HG02943 (cell line): ENCODE measurements around the gene GCSH.
"Not testable (repeated sequence)": the region's sequence is repeated elsewhere in the genome, so short reads cannot be mapped to it uniquely, and the experiment has no call there.

ENCODE experiments used
- ATAC-seq: cut with Tn5 transposase; IDR thresholded peaks from one replicate; pipeline ENCODE4 v1.9.1; 2021; ENCODE audit warnings: mild to moderate bottlenecking, low read depth, moderate library complexity; ENCODE audit not compliant: unreplicated experiment

Gene GCSH

GRCh38 chr16:81095953-81096714, at the start of gene GCSH:
Gene GCSH (minus strand): TSS chr16:81096395. CDS start chr16:81096278, 117 bp downstream.
- peak; percentile 98 for ATAC-seq

DNA sequence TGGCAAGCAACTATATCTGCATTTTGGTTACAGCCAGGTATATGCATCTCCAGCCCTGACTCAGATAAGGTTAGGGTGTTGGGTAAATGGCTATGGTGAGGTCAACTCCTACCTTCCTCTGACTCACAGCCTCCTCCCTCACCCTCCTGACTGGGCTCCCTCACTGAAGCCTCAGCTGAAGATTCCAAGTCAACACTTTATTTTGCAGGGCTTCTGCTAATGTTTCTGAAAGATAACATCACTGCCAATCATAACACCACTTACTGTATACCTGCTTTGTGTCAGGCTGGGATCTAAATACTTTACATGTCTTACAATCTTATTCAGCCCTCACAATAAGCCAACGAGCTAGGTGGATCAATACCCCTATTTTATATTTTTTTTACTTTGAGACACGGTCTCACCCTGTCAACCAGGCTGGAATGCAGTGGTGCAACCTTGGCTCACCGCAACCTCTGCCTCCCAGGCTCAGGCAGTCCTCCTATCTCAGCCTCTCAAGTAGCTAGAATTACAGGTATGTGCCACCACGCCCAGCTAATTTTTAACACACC, 47.8 kb upstream of the GCSH start:
- ATAC-seq: no peak

GRCh38 chr16:81142864-81143263, 46.7 kb upstream of the GCSH start:
- no peak for ATAC-seq

GRCh38 chr16:81140930-81141780, 45.0 kb upstream of the GCSH start:
- no peak for ATAC-seq

DNA sequence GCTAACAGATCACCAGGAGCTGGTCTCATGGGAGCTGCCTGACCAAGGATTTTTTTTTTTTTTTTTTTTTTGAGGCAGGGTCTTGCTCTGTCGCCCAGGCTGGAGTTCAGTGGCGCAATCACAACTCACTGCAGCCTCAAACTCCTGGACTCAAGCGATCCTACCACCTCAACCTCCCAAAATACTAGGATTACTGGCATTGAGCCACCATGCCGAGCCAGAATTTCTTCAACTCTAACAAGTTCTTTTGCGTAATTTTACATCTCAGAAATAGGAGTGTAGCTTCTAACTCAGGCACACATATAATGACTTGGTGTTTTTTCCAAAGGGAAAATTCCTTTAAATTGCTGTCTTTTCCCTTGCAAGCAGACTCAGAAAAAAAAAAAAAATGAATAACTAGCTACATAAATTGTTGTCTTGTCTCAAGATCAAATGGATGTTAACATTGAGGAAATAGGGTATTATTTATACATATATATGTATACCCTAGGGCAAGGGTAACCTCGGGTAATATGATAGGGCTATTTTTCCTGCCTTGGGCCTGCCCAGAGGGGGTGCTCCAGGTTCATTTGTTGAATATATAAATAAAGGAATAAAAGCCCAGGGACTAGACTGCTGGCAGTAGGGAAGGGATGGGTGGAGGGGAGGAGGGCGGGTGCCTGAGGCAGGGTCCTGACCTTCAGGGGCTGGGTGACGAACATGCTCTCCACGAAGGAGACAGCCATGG, 42.8 kb upstream of the GCSH start:
- no peak for ATAC-seq

DNA sequence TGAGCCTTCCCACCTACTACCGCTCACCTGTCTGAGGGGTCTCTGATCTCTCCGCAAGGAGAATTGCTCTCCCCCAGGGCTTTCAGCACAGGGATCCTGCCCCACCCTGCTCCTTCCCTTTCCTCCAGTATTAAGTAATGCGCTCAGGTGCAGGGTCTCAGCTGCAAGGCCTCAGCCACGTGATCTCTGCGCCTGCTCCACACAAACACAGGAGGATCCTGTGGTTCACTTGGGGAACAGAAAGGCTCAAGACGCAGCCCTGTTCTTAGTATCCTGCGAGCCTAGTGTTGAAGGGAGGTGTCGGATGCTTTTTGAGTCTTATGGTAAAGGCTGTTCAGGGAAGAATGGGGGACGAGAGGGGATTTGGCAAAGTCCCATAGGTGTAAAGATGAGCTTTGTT, 41.6 kb upstream of the GCSH start:
- ATAC-seq: no peak

- no peak for ATAC-seq
Measured at GRCh38 chr16:81136390-81137335, 40.5 kb upstream of the GCSH start.

- no peak for ATAC-seq
Measured at GRCh38 chr16:81130126-81130525, 33.9 kb upstream of the GCSH start.

GRCh38 chr16:81128726-81129524, 32.7 kb upstream of the GCSH start:
- no peak for ATAC-seq

- no peak for ATAC-seq
Measured at GRCh38 chr16:81127051-81127450, 30.9 kb upstream of the GCSH start.

DNA sequence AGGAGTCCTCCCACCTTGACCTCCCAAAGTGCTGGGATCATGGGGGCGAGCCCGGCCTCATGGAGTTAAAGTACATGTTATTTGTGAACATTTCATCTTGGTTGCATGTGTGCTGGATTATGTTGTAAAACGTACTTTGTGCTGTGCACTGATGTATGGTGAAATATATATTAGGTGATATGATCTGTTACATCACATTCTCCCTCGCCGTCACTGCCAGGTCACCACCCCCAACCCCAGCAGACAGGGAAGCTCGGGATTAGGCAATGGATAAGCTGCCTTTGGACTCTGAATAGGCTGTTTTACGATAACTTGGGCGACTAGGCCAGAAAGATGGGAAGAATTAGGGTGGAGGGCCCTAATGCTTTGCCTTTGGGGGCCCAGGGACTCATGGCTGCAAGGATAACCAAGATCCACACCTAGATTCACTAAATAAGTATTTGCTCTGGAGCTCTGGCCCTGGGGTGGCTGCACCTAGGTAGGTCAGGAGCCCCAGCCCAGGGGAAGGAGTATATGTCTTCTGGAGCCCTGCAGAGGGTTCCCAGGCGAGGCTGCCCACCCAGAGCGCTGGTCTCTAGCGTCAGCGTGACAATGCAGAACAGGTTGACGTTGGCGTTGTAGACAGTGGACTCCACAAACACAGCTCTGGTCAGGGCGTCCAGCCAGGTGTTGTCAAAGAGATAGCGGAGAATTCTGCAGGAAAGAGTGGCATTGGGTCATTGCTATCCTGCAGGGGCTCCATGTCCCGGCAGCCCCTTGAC, 27.1 kb upstream of the GCSH start:
- no peak for ATAC-seq

GRCh38 chr16:81121474-81121990, 25.3 kb upstream of the GCSH start:
- no peak for ATAC-seq

GRCh38 chr16:81117436-81117835, 21.2 kb upstream of the GCSH start:
- ATAC-seq: no peak

DNA sequence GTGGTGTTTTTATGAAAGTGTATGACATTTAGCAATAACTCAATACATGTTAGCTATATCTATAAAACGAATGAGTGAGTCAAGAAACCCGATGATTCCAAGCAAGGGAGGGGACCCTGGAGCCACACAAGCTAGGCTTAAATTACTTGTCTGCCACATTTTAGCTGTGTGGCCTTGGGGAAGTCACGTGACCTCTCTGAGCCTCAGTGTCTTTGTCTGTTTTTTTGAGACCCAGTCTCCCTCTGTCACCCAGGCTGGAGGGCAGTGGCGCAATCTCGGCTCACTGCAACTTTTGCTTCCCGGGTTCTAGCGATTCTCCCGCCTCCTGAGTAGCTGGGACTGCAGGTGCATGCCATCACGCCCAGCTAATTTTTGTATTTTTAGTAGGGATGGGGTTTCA, 20.1 kb upstream of the GCSH start:
- no peak for ATAC-seq

DNA sequence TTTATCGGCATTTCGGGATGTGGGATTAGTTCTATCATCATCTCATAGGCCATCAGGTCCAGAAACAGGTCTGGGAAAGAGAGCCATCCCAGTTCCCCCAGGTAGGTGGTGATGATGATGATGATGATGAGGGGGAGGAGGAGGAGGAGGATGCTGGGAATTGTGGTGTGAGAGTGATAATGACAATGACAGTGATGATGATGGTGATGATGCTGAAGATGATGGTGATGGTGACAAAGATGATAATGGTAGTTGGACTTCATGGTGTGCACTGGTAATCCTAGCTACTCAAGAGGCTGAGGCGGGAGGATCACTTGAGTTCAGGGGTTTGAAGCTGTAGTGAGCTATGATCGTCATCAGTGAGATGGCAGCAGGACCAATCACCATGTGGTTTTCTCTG, 16.3 kb upstream of the GCSH start:
- no peak for ATAC-seq

DNA sequence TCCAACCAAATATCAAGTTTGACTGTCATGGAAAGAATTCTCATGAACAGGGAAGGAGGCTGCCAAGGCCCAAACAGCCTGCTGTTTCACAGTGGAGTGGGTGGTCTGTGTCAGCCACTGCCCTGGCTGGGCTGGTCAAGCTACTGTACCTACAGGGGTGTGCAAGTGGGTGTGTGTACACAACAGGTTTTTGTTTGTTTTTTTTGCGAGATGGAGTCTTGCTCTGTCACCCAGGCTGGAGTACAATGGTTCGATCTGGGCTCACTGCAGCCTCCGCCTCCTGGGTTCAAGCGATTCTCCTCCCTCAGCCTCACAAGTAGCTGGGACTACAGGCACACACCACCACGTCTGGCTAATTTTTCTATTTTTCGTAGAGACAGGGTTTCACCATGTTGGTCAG, 13.1 kb upstream of the GCSH start:
- not testable (repeated sequence) for ATAC-seq

- ATAC-seq: no peak
Measured at GRCh38 chr16:81107511-81107910, 11.3 kb upstream of the GCSH start.
